NCI-H187 (cell line): ENCODE data around the gene RASGEF1C.

ENCODE experiments used
- DNase-seq, 2 experiments: peaks; one replicate each; lab custom pipeline; 2025; lab: John Stamatoyannopoulos, UW

Gene RASGEF1C

DNA sequence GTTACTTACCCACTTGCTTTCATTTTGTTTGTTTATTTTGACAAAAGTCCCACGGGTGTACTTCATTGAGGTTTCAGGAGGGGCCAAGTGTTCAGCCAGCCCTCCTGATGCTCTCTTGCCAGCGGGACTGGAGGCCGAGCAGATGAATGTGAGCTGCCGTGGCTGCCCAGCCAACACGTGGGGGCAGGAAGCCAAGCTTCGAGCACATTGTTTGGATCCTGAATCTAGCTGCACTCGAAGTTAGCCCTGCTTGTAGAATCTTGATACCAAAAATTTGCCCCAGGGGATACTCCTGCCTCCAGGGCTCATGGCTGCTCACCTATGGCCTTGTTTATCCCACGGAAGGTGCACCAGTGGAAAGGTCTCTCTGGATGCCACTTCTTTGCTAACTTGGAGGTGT lies 49.3 kb downstream of the RASGEF1C start:
- DNase-seq: no peak

DNA sequence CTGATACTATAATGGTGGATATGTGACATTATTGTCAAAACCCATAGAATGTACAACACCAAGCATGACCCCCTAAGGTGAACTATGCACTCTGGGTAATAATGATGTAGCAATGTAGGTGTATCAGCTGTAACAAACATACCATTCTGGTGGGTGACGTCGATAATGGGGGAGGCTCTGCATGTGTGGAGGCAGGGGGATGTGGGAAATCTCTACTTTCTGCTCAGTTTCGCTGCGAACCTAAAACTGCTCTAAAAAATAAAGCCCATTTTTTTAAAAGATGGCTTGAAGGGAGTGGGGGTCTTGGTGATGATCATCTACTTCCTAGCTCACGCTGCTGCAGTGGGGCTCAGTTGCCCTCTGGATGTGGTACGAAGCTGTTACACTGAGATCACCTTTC lies 51.1 kb downstream of the RASGEF1C start:
- no peak for DNase-seq

DNA sequence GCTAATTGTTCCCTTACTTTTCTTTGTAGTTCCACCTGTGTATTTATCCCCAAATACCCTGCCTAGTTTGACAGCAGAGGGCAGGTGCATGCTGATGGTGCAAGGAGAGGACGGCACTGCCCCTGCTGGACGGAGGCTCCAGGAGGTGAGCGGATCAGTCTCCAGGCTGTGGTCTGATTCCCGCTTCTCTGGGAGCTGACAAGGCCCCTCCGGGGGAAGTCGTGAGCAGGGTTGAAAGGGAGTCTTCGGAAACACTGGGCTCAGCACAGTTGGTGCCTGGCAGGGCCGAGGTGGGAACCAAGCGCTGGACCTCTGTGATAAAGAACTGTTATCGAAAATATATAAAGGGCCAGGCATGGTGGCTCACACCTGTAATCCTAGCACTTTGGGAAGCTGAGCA lies 52.9 kb downstream of the RASGEF1C start:
- DNase-seq: no peak

DNA sequence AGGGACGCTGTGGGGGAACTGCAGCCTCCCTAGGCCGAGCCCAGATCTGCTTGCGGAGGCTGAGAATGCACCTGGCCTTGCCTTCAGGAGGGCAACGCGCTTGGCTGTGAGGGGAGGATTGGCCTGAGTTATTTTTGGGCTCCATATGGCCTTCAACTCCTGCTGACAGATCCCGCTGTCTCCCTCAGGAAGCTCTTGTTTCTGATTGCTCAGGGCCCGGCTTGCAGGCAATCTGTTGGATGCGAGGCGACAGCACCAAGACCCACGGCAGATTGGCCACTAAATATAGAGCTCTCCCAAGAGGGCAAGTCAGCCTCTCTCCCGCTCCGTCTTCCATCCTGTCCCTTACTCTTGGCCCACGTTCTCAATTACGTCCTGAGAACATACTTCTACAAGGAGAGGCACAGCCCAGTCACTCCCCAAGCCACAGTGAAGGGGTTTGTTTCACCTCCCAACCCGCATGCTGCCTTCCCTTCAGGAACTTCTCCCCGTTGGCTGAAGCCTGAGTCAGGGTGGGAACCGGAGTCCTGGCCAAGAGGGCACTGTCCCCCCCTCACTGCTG lies 53.6 kb downstream of the RASGEF1C start:
- DNase-seq: no peak

DNA sequence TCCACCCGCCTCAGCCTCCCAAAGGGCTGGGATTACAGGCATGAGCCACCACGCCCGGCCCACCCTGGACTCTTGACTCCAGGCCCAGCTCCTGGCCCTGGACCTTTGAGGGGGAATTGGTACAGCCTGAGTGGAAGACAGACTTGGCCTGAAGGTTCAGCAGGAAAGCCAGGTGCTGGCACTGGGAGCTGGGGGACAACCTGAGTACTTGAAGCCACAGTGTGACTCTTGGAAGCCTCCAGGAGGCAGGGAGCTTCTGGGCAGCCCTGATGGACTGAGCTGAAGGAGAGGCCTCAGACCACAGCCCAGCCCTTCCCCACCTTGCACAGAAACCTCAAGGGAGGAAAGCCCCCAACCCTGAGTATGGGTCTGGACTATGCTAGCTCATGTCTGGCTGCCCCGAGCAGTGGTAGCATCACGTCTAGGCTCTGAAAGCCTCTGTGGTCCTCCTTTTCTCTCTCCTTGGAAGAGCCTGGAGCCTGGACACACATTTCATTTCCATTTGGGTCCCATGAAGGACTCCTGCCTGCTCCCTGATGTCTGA lies 54.1 kb downstream of the RASGEF1C start:
- no peak for DNase-seq

DNA sequence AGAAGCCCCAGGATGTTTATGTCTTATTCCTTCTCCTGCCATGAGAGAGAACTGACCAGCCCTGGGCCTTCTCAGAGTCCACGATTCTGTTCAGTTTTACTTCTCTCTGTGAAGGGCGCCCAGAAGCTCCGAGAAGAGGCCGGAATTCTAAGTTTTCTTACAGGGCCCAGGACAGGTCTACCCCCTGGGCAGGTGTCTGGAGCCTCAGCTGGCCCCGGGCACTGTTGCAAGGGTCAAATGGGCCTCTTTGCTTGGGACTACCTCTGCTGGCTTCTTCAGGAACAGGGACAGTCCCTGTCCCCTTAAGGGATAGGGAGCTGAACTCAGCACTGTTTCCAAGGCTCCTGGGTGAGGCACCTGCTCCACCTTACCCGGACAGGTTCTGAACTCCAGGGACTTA lies 55.0 kb downstream of the RASGEF1C start:
- DNase-seq: no peak

DNA sequence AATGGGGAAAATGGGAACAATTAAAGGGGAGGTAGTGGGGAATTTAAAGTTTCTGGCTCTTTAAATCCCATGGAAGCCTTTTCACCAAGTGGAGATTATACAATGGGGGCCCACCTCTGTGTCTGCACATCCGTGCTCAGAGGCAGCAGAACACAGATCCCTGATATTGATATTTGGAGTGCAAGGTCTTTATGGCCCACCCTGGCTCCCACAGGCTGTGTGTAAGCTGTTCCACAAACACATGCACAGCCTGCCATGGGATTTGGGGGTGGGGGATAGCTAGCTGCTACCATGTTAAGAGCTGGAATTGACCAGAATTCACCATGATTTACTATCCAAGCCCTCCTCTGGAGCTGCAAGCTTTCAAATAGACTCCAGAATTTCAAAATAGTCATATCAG lies 55.9 kb downstream of the RASGEF1C start:
- DNase-seq: no peak

DNA sequence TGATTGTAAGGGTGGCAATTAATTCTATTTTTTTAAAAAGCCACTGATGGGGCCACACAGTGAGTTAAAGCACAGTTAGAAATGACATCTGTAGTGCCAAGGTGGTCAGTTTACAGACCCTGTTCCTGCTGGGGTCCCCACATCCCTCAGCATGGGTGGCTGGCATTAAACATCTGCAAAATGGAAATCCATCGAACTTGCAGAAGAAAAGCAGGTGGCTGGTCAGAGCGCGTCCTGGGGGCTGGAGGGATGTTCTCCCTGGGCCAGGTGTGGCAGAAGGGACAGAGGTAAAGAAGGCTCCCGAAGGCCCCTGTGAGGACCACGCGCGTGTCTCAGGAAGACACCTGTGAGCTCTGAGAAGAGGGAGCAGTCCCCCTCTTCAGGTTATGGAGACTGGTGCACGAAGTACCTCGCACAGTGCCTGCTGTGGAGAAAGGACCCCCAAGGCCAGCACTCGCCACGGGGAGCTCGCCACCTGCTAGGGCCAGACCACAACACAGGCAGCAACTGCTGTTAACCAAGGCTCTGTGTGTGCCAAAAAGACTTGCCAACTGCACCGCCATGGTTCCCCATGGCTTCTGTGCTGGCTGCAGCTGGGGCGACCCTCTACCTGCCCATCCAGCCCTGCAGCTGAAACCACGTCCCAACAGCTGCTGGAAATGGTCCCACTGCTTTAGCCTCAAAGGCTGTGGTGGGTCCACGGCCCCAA lies 65.2 kb downstream of the RASGEF1C start:
- no peak for DNase-seq

DNA sequence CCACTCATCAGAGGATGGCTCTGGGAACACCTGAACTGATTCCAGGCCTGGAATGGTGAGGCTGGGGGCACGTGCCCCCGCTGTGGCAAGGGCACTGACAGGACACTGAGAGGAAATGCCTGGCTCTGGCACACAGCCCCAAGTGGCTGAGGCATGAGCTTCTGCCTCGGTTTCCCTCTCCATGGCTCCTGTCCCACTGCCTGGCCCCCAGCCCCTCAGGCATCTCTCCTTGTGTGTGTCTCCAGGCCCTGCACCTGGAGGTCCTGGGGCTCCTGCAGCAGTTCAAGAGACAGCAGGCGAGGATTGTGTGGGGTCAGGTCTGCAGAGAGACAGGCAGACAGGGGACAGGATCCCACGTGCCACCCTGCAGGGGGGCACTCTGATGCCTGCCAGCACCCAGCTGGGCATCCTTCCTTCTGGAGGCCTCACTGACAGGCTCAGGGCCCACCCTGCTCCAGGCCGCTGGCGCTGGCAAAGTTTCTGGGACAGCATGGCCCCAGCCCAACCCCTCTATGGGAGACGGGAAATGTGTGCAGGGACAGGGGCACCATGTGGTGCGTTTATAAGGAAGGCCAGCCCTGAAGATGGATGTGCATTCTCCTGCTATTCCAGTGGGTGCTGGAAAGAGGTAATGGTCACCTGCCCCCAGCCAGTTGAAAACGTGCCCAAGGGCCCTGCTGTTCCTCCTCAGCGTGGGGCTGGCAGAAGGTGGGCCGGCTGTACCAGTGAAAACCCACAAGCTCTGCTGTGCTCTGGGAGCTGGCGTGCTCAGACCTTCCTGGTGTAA lies 66.0 kb downstream of the RASGEF1C start:
- no peak for DNase-seq

DNA sequence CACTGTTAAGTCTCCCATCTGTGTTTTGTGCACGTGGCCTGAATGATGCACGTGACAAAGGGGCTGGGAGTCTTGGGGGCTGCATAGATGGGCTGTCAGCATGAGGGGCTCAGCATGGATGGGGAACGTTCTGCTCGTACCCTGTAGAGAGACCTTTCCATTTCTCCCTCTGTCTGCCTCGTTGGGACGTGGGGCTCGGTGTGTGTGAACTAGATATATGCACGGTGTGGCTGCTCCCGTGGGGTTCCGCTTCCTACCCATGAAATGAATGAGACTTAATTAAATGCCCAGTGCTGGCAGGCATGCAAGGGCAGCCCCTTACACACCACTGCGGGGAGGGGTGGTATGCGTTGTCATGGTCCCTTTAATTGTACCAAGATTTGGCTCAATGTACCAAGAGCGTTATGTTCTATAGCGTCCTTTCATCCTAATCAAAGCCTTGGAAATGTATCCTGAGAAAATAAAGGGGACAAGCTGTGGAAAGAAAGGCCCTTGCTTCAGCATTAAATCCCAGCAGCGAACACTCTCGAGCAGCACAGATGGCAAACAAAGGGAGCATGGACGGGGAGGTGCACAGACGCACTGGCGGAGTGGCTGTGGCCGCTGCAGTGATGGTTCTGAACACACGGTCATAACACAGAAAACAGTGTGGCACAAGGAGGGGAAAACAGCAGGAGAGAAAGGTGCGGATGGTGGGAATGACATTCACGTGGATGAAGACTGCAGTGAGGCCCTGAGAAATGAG lies 66.8 kb downstream of the RASGEF1C start:
- DNase-seq: no peak

DNA sequence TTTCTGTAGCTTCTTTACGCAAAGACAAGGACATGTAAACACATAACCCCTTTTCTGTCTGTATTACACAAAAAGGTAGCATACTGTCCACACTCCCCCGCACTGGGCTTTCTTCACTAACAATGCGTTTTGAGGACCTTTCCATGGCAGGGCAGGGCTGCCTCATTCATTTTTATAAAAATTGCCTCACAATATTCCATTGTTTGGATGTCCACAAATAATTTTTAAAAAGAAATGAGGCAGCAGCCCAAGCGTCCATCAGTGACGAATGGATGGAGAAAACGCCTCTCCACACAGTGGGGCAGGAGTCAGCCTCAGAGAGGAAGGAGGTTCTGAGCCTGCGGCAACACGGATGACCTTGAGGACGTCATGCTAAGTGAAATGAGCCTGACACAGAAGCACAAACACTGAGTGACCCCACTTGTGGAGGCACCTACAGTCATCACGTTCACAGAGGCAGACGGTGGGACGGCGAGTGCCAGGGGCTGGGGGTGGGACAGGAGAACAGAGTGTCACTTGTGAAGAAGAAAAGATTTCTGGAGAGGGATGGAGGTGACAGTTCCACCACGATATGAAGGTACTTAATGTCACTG lies 67.8 kb downstream of the RASGEF1C start:
- DNase-seq: no peak

DNA sequence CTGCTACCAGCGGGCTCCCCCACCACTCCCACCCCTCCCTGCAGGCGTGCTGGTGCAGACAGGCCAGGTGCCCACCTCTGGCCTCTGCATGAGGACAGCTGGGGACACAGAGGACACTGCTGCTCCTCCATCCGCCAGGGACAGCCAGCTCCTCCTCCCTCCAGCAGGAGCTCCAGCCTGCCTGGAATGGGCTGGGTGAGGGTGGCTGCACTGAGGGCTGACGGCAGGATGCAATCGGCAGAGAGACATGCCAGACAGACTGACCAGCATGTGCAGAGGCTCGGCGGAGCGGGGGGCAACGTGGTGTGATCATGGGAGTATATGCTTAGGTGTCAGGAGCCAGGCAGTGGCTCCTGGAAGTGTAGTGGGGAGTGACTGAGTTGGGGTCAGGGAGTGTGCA lies 68.4 kb downstream of the RASGEF1C start:
- no peak for DNase-seq

DNA sequence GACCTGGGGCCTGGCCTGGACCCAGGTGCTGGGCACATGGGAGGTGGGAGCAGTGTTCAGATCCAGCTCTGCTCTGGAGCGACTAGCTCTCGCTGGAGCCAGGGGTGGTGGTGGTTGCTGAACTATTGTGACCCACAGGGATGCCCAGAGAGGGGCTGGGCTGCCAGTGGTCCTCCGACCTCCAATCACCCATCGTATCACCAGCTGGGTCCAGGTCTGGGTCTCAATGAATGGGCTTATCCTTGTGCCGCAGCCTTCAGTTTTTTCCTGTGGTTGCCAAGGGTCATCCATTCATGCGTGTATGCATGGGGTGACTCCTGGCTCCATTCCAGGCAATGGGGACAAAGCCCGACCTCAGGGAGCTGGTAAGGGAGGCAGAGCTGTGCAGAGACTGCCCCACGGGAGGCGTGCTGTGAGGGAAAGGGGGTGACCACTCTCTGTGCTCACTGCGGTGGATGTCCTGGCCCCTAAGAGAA lies 68.9 kb downstream of the RASGEF1C start:
- no peak for DNase-seq

DNA sequence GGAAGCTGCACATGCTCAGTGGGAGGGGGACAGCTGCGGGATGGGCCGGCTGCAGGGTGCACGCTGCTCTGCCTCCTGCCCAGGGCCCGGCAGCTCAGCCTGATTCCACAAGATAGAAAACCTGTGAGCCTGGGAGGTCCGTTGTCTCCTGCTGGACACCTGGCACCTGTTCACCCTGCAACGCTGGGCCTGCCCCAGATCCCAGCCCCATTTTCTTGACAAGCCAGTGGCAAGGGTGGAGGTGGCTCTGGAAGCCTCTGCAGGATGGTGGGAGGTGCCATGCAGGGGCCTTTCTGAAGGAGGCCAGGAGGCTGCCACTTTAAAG lies 69.3 kb downstream of the RASGEF1C start:
- no peak for DNase-seq

DNA sequence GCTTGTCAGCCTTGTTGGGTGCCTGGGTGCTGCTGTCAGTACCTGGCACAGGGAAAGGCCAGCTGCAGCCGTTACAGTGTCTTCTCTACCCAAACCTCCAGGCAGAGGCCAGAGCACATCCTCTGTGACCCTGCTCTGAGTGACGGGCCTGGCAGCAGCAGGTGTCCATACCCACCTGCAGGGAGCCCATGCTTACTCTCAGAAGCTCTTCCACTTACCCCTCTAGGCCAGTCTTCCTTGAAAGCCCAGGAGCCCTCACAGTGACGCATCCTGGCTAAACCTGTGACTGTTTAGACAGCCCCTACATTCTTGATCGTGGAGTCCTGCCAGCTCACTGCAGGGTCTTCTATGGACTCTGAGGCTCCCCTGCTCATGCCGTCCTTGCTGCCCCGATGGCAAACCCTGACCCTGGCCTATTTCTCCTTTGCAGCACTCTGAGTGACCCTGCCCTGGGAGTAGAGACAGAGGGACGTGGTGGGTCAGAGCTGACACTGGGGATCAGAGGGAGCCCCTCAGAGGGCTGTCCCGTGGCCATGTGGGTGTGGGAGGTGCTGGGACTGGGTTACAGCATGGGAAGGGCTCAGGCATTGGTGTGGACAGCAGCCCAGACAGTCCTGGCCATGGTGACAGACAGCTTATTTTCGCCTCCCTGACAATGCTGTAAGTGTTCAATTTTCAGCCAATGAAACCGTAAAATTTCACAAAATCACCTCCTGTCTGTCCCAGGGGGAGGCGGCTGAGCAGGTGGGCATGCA lies 69.9 kb downstream of the RASGEF1C start:
- no peak for DNase-seq

DNA sequence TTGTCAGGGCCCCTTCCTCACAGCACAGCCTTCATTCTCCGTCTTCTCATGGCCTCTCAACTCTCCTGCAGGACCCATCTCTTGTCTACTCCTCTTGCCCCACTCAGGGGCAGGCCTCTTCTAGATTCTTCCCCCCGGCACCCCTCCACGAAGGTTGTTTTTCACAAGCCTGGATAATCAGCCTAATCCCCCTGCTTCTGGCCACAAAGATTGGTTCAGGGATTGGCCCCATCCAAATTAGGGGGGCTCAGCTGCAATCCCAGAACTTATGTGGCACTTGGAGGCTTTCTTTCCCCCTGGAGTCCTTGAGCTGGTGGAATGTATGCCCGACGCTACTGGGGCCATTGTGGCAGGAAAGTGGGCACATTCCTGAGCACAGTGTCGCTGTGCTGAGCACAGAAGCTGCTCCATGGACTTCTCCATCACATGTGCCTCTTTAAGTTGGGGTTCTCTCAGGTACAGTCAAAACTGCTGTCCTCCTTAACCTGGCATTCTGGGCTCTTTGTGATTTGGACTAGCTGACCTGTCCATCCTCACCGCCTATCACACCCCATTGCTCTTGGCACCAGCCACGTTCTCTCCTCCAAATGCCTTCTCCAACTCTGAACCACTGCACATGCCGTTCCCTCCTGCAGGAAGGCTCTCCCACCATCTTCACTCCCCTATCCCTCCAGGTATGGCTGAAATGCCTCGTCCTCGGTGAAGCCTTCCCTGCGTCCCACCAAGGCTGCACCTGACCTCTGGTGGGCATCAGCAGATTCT lies 70.6 kb downstream of the RASGEF1C start:
- no peak for DNase-seq

DNA sequence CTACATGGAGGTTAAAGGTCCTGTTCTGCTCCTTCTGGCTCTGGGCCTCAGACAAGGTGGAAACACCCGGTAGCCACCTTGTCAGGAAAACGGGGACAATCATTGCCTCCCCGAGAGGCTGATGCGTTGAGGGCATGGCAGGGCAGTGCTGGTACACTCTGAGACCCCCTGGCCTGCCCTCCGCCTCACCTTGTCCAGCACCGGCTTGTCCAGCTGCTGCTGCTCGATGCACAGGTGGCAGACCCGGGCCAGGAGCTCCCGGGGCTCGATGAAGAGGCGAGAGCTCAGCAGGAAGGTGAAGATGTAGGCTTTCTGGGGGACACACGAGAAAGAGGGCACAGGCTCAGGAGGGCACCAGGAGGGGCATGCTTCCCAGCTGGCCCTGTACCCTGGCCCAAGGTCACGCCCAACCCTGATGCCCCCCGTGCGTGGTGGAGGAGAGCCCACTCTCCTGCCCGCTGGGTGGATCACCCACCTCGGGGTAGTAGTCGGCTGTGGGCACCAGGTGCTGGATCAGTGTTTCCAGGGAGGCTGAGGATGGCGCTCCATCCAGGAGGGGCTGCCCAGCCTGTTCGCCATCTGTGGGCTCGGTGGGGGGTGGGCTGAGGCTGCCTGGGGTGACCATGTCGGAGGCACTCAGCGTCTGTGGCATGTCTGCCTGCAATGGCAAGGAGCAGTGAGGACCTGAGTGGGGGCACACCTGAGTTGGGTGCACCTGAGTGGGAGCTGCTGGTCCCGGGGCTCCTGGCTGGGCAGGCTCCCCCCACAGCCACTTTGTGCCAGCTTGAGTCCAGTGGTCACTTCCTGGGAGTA lies 71.4 kb downstream of the RASGEF1C start:
- no peak for DNase-seq

DNA sequence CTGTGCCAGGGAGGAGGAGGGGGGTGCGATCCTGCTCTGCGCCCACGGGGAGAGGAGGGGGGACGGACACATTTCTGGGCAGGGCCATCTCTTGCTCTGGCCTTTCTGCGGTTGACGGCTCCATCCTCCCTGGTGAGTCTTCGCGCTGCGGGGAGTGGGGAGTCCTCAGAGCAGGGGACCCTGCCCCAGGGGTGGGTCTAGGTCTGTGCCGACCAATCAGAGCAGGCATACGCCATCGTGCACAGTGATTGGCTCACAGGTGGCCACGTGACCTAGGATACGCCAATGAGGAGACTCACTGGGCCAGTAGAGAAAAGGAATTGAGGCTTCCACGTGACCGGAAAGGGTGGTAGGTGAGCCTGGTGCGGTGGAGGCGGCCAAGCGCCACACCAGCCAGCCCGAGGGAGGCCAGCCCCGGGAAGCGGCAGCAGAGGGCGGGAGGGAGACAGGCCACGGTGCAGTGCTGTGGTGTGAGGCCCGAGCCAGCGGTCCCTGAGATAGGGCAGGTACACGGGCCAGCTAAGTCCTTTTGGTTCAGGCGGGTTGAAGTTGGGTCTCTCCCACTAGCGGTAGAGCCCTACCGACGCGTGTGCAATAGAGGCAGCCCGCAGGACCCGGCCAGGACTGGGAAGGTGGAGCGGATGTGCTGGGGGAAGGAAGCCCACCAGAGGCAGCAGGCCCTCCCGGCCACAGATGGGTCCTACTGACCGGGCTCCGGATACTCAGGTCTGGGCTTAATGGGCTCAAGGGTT lies 72.2 kb downstream of the RASGEF1C start:
- no peak for DNase-seq
